Myometrial cell (primary cell): Measurements from ENCODE around the gene FBXO45. TPM values are rescaled to one million over a fixed set of nuclear protein-coding genes. Genes with fewer than 3 reads are reported as not detected.

ENCODE experiments used
- total RNA-seq: library from RNA; depleted of rRNA; stranded (reverse); fragments of >200 nt; gene quantifications from 2 replicates; pipeline ENCODE4 v1.2.3, GENCODE V29; 2015

FBXO45 gene, protein sequence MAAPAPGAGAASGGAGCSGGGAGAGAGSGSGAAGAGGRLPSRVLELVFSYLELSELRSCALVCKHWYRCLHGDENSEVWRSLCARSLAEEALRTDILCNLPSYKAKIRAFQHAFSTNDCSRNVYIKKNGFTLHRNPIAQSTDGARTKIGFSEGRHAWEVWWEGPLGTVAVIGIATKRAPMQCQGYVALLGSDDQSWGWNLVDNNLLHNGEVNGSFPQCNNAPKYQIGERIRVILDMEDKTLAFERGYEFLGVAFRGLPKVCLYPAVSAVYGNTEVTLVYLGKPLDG
- 6.4 and 8.4 TPM in 2 replicates for total RNA-seq

GRCh38 chr3:196568246-196569002 is at the start of gene FBXO45, which contains the start of gene WDR53:
FBXO45 (plus strand) TSS chr3:196568660; CDS start chr3:196568985, 325 bp downstream.
WDR53 (minus strand) TSS chr3:196568554; CDS start chr3:196561475, 7,079 bp downstream.

Other genes with a start within 250 kb of the FBXO45 start
- gene TM4SF19, start 230.3 kb upstream of the FBXO45 start, total RNA-seq: 1.7 and 4.1 TPM in 2 replicates
- 5.8 and 9.6 TPM in 2 replicates for gene UBXN7, start 136.2 kb upstream of the FBXO45 start, total RNA-seq
- gene RNF168, start 64.9 kb upstream of the FBXO45 start, total RNA-seq: 9.8 and 13.3 TPM in 2 replicates
- not detected in 2 replicates for gene SMCO1, start 53.3 kb upstream of the FBXO45 start, total RNA-seq
- gene WDR53, start 106 bp upstream of the FBXO45 start, total RNA-seq: 3.2 and 8.3 TPM in 2 replicates
- gene NRROS, start 71.0 kb downstream of the FBXO45 start, total RNA-seq: under 0.01 TPM in 1 of 2 replicates, not detected in the other
- gene CEP19, start 143.6 kb downstream of the FBXO45 start, total RNA-seq: 2.5 and 3.5 TPM in 2 replicates
- gene PIGX, start 143.7 kb downstream of the FBXO45 start, total RNA-seq: 30.5 and 31.1 TPM in 2 replicates
- 27.1 and 43.8 TPM in 2 replicates for gene PAK2, start 171.2 kb downstream of the FBXO45 start, total RNA-seq